Erythroblast (primary cell): ENCODE data around the gene FAS.

Experiments used
- GATA1 ChIP-seq: IDR thresholded peaks from 2 replicates; pipeline ENCODE4 v1.6.1; 2011; ENCODE audit warnings: low read depth, mild to moderate bottlenecking, control low read depth, low read length, moderate library complexity
- POLR2A ChIP-seq: IDR thresholded peaks from 2 replicates; pipeline ENCODE4 v1.6.1; 2011; ENCODE audit warnings: mild to moderate bottlenecking, low read length

DNA sequence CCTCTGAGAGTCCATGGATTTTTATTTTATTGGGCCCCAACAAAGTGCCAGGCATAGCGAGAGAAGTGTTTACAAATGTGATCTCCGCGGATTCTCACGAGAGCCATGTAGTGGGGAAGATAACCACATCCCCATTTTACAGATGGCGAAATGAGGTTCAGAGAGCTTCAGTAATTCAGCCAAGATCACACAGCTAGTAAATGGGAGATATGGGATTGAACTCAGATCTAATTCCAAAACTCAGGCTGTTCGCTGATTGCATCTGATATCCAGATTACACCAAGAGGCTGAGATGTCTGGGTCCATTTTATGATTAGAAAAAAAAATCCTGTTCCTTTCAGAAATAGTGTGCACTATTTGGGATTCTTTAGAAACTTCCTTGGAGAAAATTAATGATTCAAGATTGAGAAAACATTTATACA lies 1.3 kb downstream of the FAS start:
- TF ChIP-seq POLR2A = no peak
- no peak for TF ChIP-seq GATA1
